ENCODE data around the gene TRAK1. TPM values are rescaled to one million over a fixed set of nuclear protein-coding genes. Genes with fewer than 3 reads are reported as not detected.

Gene TRAK1
- total RNA-seq, 2 experiments from 2014 or later: 23.7 to 25.9 TPM

- Mint-ChIP-seq H3K27me3 (no peaks in the 10 kb centered on the region), H3K4me3 (no peak overlapping the region), H3K9me3 (no peaks in the 10 kb centered on the region), H3K4me1 (peaks cover 4% of the 10 kb centered on the region), H3K36me3 (ENCODE audit: low read depth) (peaks cover 4% of the 10 kb centered on the region), H3K27ac (no peak overlapping the region)
- ChIA-PET POLR2A (no interaction called here), CTCF (interaction anchor here (0.6 kb wide), 1 partner anchor 910 kb away, joined by 3 read pairs; no protein-coding TSS in a partner anchor)
- no peak for DNase-seq
Observed at GRCh38 chr3:42057561-42058211, 33.5 kb upstream of the TRAK1 start.

GRCh38 chr3:42061025-42061712, 30.0 kb upstream of the TRAK1 start:
- H3K9me3 Mint-ChIP-seq: no peaks in the 10 kb centered on the region
- no peak overlapping the region for H3K27ac Mint-ChIP-seq
- CTCF ChIA-PET: no interaction called here
- no peaks in the 10 kb centered on the region for H3K36me3 Mint-ChIP-seq (ENCODE audit: low read depth)
- H3K4me1 Mint-ChIP-seq: peaks cover 4% of the 10 kb centered on the region
- no peaks in the 10 kb centered on the region for H3K27me3 Mint-ChIP-seq
- no peak overlapping the region for H3K4me3 Mint-ChIP-seq
- DNase-seq: no peak
- POLR2A ChIA-PET: no interaction called here

- Mint-ChIP-seq H3K27me3 (no peaks in the 10 kb centered on the region), H3K36me3 (ENCODE audit: low read depth) (no peaks in the 10 kb centered on the region), H3K27ac (no peak overlapping the region), H3K4me3 (no peak overlapping the region), H3K4me1 (peaks cover 4% of the 10 kb centered on the region), H3K9me3 (no peaks in the 10 kb centered on the region)
- DNase-seq: no peak
- ChIA-PET POLR2A (no interaction called here), CTCF (no interaction called here)
Observed at GRCh38 chr3:42061713-42062380, 29.3 kb upstream of the TRAK1 start.

- POLR2A ChIA-PET: interaction anchor here (0.6 kb wide), 1 partner anchor 15 kb away, joined by 3 read pairs; no protein-coding TSS in a partner anchor
Observed at GRCh38 chr3:42062464-42062863, 28.7 kb upstream of the TRAK1 start.

GRCh38 chr3:42063888-42064287, 27.3 kb upstream of the TRAK1 start:
- H3K9me3 Mint-ChIP-seq: no peaks in the 10 kb centered on the region
- peaks cover 4% of the 10 kb centered on the region for H3K4me1 Mint-ChIP-seq
- no peaks in the 10 kb centered on the region for H3K27me3 Mint-ChIP-seq
- DNase-seq: no peak
- no peak overlapping the region for H3K27ac Mint-ChIP-seq
- POLR2A ChIA-PET: no interaction called here
- CTCF ChIA-PET: no interaction called here
- H3K36me3 Mint-ChIP-seq (ENCODE audit: low read depth): no peaks in the 10 kb centered on the region
- no peak overlapping the region for H3K4me3 Mint-ChIP-seq

More at GRCh38 chr3:42062464-42062863, 28.7 kb upstream of the TRAK1 start:
- H3K4me3 Mint-ChIP-seq: no peak overlapping the region
- no peaks in the 10 kb centered on the region for H3K27me3 Mint-ChIP-seq
- H3K27ac Mint-ChIP-seq: no peak overlapping the region
- CTCF ChIA-PET: no interaction called here
- DNase-seq: no peak
- H3K4me1 Mint-ChIP-seq: peaks cover 4% of the 10 kb centered on the region
- H3K36me3 Mint-ChIP-seq (ENCODE audit: low read depth): no peaks in the 10 kb centered on the region
- no peaks in the 10 kb centered on the region for H3K9me3 Mint-ChIP-seq

- H3K27ac Mint-ChIP-seq: no peak overlapping the region
- peaks cover 4% of the 10 kb centered on the region for H3K4me1 Mint-ChIP-seq
- CTCF ChIA-PET: no interaction called here
- no peaks in the 10 kb centered on the region for H3K36me3 Mint-ChIP-seq (ENCODE audit: low read depth)
- POLR2A ChIA-PET: no interaction called here
- H3K4me3 Mint-ChIP-seq: no peak overlapping the region
- no peaks in the 10 kb centered on the region for H3K27me3 Mint-ChIP-seq
- DNase-seq: no peak
- H3K9me3 Mint-ChIP-seq: no peaks in the 10 kb centered on the region
Observed at GRCh38 chr3:42066516-42067181, 24.5 kb upstream of the TRAK1 start.

- H3K4me3 Mint-ChIP-seq: no peak overlapping the region
- H3K27ac Mint-ChIP-seq: no peak overlapping the region
- no peaks in the 10 kb centered on the region for H3K36me3 Mint-ChIP-seq (ENCODE audit: low read depth)
- POLR2A ChIA-PET: no interaction called here
- no peaks in the 10 kb centered on the region for H3K27me3 Mint-ChIP-seq
- CTCF ChIA-PET: no interaction called here
- H3K9me3 Mint-ChIP-seq: no peaks in the 10 kb centered on the region
- no peak for DNase-seq
- peaks cover 1% of the 10 kb centered on the region for H3K4me1 Mint-ChIP-seq
Observed at GRCh38 chr3:42067326-42067725, 23.8 kb upstream of the TRAK1 start.

- no peak for DNase-seq
- H3K4me1 Mint-ChIP-seq: no peaks in the 10 kb centered on the region
- H3K27ac Mint-ChIP-seq: no peak overlapping the region
- H3K9me3 Mint-ChIP-seq: no peaks in the 10 kb centered on the region
- H3K4me3 Mint-ChIP-seq: no peak overlapping the region
- no peaks in the 10 kb centered on the region for H3K27me3 Mint-ChIP-seq
- no peaks in the 10 kb centered on the region for H3K36me3 Mint-ChIP-seq (ENCODE audit: low read depth)
- ChIA-PET CTCF (no interaction called here), POLR2A (no interaction called here)
Observed at GRCh38 chr3:42068303-42069088, 22.7 kb upstream of the TRAK1 start.

- Mint-ChIP-seq H3K36me3 (ENCODE audit: low read depth) (no peaks in the 10 kb centered on the region), H3K27me3 (no peaks in the 10 kb centered on the region), H3K4me3 (no peak overlapping the region), H3K4me1 (no peaks in the 10 kb centered on the region), H3K9me3 (no peaks in the 10 kb centered on the region), H3K27ac (no peak overlapping the region)
- ChIA-PET CTCF (no interaction called here), POLR2A (no interaction called here)
- no peak for DNase-seq
Observed at GRCh38 chr3:42070089-42070488, 21.1 kb upstream of the TRAK1 start.

- CTCF ChIA-PET: no interaction called here
Observed at GRCh38 chr3:42070524-42070923, 20.6 kb upstream of the TRAK1 start.

GRCh38 chr3:42071904-42072812, 19.0 kb upstream of the TRAK1 start:
- Mint-ChIP-seq H3K9me3 (peaks cover 3% of the 10 kb centered on the region), H3K27me3 (no peaks in the 10 kb centered on the region), H3K36me3 (ENCODE audit: low read depth) (peaks cover 7% of the 10 kb centered on the region), H3K4me1 (no peaks in the 10 kb centered on the region), H3K27ac (no peak overlapping the region), H3K4me3 (no peak overlapping the region)
- DNase-seq: no peak
- ChIA-PET POLR2A (no interaction called here), CTCF (interaction anchor here (0.6 kb wide), 1 partner anchor 1493 kb away, joined by 4 read pairs; no protein-coding TSS in a partner anchor)

More at GRCh38 chr3:42070524-42070923, 20.6 kb upstream of the TRAK1 start:
- no peak for DNase-seq
- H3K27me3 Mint-ChIP-seq: no peaks in the 10 kb centered on the region
- POLR2A ChIA-PET: no interaction called here
- H3K36me3 Mint-ChIP-seq (ENCODE audit: low read depth): no peaks in the 10 kb centered on the region
- H3K4me3 Mint-ChIP-seq: no peak overlapping the region
- H3K27ac Mint-ChIP-seq: no peak overlapping the region
- H3K9me3 Mint-ChIP-seq: no peaks in the 10 kb centered on the region
- no peaks in the 10 kb centered on the region for H3K4me1 Mint-ChIP-seq

- peaks cover 3% of the 10 kb centered on the region for H3K9me3 Mint-ChIP-seq
- peaks cover 2% of the 10 kb centered on the region for H3K4me1 Mint-ChIP-seq
- ChIA-PET CTCF (no interaction called here), POLR2A (no interaction called here)
- no peaks in the 10 kb centered on the region for H3K27me3 Mint-ChIP-seq
- peaks cover 10% of the 10 kb centered on the region for H3K36me3 Mint-ChIP-seq (ENCODE audit: low read depth)
- H3K27ac Mint-ChIP-seq: no peak overlapping the region
- H3K4me3 Mint-ChIP-seq: no peak overlapping the region
- no peak for DNase-seq
Observed at GRCh38 chr3:42072831-42073301, 18.3 kb upstream of the TRAK1 start.
